A673 (cell line): ENCODE data around the gene TRPM4.
"Not testable (repeated sequence)": the region's sequence is repeated elsewhere in the genome, so short reads cannot be mapped to it uniquely, and the experiment has no call there.

Experiments used
- EZH2 ChIP-seq: fragments of 200-600 bp; sonication (generic); IDR thresholded peaks from 2 replicates; pipeline ENCODE4 v1.6.1; 2017; ENCODE audit warnings: borderline replicate concordance, low read depth, mild to moderate bottlenecking, mixed read lengths, antibody characterized with exemption, low read length; ENCODE audit not compliant: poor library complexity, severe bottlenecking
- TF ChIP-seq, protein P1 (sequence below): fragments of 300-800, 200-600 bp; sonication (generic); conservative IDR thresholded peaks from 2 replicates; pipeline ENCODE4 v1.5.1; 2017; ENCODE audit warnings: low read depth, mild to moderate bottlenecking, antibody characterized with exemption, low read length, moderate library complexity, mixed read lengths

DNA sequence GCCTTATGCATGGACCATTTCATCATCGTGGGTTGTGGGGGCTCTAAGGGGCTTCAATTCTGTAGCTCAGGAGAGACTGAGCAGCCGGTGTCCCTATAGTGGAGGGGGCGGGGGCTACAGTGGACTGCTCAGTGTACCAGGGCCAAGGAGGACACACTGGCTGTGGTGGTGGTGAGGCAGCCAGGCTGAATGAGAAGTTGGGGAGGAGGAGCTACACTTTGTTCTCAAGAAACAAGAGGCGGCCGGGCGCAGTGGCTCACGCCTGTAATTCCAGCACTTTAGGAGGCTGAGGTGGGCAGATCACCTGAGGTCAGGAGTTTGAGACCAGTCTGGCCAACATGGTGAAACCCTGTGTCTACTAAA, 11.2 kb upstream of the TRPM4 start:
- TF ChIP-seq, protein P1, sequence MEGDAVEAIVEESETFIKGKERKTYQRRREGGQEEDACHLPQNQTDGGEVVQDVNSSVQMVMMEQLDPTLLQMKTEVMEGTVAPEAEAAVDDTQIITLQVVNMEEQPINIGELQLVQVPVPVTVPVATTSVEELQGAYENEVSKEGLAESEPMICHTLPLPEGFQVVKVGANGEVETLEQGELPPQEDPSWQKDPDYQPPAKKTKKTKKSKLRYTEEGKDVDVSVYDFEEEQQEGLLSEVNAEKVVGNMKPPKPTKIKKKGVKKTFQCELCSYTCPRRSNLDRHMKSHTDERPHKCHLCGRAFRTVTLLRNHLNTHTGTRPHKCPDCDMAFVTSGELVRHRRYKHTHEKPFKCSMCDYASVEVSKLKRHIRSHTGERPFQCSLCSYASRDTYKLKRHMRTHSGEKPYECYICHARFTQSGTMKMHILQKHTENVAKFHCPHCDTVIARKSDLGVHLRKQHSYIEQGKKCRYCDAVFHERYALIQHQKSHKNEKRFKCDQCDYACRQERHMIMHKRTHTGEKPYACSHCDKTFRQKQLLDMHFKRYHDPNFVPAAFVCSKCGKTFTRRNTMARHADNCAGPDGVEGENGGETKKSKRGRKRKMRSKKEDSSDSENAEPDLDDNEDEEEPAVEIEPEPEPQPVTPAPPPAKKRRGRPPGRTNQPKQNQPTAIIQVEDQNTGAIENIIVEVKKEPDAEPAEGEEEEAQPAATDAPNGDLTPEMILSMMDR: not testable (repeated sequence)
- not testable (repeated sequence) for TF ChIP-seq EZH2
